Activated T-cell treated with anti-CD3 and anti-CD28 coated beads for 24 hours (primary cell): ENCODE results near the gene ST6GALNAC2.
A peak's percentile ranks its signal among the peaks of the same experiment; 100 is the strongest.
"Not testable (repeated sequence)": the region's sequence is repeated elsewhere in the genome, so short reads cannot be mapped to it uniquely, and the experiment has no call there.

Experiments
- DNase-seq: peaks from one replicate; pipeline ENCODE4 v3.0.0-alpha.2; 2020; ENCODE audit warnings: low read depth

Gene ST6GALNAC2

GRCh38 chr17:76585649-76586593 is at the start of gene ST6GALNAC2:
ST6GALNAC2 (minus strand) TSS chr17:76585860; CDS start chr17:76585808, 52 bp downstream.
- DNase-seq: no peak

- DNase-seq: no peak
These were observed 49.4 kb upstream of the ST6GALNAC2 start for GRCh38 chr17:76635039-76635438.

GRCh38 chr17:76633628-76634328 is 48.1 kb upstream of the ST6GALNAC2 start:
- no peak for DNase-seq

GRCh38 chr17:76631821-76632565 is 46.3 kb upstream of the ST6GALNAC2 start:
- DNase-seq: no peak

- DNase-seq: no peak
These were observed 44.5 kb upstream of the ST6GALNAC2 start for GRCh38 chr17:76630151-76630550.

GRCh38 chr17:76627510-76627909 is 41.9 kb upstream of the ST6GALNAC2 start:
- no peak for DNase-seq

GRCh38 chr17:76626442-76626841 is 40.8 kb upstream of the ST6GALNAC2 start:
- no peak for DNase-seq

- no peak for DNase-seq
These were observed 39.8 kb upstream of the ST6GALNAC2 start for GRCh38 chr17:76625496-76625895.

- peak; percentile 64 for DNase-seq
These were observed 37.8 kb upstream of the ST6GALNAC2 start for GRCh38 chr17:76623271-76624146.

- no peak for DNase-seq
These were observed 32.2 kb upstream of the ST6GALNAC2 start for GRCh38 chr17:76617838-76618237.

GRCh38 chr17:76614912-76615617 is 29.4 kb upstream of the ST6GALNAC2 start:
- no peak for DNase-seq

GRCh38 chr17:76614064-76614759 is 28.6 kb upstream of the ST6GALNAC2 start:
- not testable (repeated sequence) for DNase-seq

GRCh38 chr17:76612977-76613851 is 27.6 kb upstream of the ST6GALNAC2 start:
- no peak for DNase-seq

- no peak for DNase-seq
These were observed 26.8 kb upstream of the ST6GALNAC2 start for GRCh38 chr17:76612465-76612864.

- DNase-seq: no peak
These were observed 26.1 kb upstream of the ST6GALNAC2 start for GRCh38 chr17:76611758-76612157.

- not testable (repeated sequence) for DNase-seq
These were observed 25.6 kb upstream of the ST6GALNAC2 start for GRCh38 chr17:76611080-76611749.

- DNase-seq: not testable (repeated sequence)
These were observed 21.0 kb upstream of the ST6GALNAC2 start for GRCh38 chr17:76606685-76607084.

- no peak for DNase-seq
These were observed 15.4 kb upstream of the ST6GALNAC2 start for GRCh38 chr17:76601065-76601464.
